GM21825 (cell line): ENCODE measurements around the gene SUV39H1.

Experiments used
- ATAC-seq: cut with Tn5 transposase; IDR thresholded peaks from one replicate; pipeline ENCODE4 v1.9.1; 2021; ENCODE audit warnings: mild to moderate bottlenecking, moderate library complexity; ENCODE audit not compliant: unreplicated experiment

SUV39H1 gene

DNA sequence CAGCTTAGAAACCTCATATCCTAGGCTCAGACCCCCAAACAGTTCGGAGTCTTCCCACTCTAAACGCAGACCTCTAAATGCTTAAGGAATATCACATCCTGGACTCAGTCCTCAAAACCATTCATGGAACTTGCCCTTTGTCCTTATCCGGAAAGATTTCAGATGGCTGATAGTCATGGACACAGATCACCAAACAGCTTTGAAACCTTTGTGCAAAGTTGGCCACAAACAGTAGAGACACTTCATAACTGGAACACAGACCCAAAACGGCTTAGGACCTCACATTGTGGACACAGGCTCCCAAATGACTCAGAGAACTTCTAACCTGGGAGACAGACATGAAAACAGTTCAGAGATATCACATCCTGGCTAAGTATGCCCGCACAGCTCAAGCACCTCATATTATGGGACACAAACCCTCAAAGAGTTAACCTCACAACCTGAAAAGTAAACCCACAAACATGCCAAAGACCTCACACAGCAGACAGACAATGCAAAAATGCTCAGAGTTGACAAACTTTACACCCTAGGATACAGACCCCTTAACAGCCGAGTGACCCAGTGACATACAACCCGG, 15.5 kb downstream of the SUV39H1 start:
- ATAC-seq = no peak

DNA sequence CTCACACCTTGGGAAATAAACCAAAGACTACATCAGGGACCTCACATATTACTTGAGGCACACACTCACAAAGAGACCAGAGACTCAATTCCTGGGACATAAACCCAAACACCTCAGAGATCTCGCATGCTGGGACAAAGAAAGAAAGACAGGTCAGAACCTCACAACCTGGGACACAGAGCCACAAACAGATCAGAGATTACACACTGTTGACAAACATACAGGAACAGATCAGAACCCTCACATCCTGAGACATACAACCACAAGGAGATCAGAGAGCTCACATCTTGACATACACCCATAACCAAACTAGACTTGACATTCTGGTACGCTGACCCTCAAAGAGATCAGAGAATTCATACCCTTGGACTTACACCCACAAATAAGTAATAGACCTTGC, 17.3 kb downstream of the SUV39H1 start:
- ATAC-seq = no peak

DNA sequence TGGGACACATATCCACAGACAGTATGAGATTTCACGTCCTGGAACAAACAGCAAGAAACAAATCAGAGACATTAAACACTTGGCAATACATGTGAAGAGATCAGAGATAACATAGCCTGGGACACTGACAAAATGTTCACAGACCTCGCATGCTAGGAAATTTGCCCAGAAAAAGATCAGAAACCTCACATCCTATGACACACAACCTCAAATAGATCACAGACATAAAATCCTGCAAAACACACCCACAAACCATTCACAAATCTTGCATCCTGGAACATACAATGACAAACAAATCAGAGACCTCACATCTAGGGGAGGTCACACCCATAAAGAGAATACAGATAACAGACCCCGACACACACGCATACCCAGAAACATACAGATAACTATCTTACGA, 18.0 kb downstream of the SUV39H1 start:
- ATAC-seq = no peak

DNA sequence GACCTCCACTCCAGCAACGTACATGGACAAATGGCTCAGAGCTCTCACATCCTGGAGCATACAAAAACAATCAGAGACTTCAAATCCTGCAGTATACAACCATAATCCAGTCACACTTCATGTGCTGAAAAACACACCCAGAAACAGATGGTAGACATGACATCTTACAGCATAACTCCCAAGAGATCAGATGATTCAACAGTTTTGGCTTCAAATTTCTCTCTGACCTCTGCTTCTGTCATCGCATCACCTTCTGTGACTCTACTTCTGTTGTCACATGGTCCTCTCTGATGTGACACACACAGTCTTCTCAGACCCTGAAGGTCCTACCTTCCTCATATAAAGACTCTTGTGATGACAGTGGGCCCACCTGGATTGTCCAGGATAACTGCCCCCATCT, 18.5 kb downstream of the SUV39H1 start:
- ATAC-seq = no peak

DNA sequence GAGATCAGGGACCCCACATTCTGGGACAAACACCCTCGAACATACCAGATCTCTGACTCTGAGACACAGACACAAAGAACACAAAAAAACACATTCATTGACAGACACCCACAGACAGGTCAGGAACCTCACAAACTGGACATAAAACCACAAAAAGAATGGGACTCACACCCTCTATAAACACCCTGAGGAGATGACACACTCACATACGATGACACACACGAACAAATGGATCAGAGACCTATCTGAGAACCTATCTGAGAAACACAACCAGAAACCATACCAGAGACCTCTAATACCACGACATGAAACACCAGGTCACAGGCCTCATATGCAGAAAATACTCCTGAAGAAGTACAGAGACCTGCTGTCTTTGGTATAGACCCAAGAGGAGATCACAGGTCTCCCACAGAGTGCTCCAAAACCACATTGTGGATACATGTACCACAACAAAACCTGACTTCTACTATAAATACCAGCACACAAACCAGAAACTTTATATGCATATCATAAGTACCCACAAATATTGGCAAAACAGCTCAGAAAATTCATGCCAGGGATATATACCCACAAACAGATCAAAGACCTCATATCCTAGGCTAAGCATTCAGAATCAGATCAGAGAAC, 19.5 kb downstream of the SUV39H1 start:
- no peak for ATAC-seq

DNA sequence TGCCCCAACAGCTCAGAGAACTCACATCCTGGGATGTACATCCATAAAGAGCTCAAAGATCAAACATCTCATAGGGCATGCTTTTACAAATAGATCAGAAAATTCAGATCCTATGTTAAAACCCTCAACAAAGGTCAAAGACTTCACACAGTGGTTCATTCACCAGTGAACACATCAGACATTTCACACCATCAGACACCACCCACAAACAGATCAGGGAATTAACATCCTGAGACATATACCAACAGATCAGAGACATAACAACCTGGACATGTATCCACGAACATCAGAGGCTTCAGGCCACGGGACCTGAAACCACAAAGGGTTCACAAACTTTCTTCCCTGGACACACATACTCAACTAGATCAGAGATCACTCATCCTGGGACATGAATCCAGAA, 23.4 kb downstream of the SUV39H1 start:
- no peak for ATAC-seq

DNA sequence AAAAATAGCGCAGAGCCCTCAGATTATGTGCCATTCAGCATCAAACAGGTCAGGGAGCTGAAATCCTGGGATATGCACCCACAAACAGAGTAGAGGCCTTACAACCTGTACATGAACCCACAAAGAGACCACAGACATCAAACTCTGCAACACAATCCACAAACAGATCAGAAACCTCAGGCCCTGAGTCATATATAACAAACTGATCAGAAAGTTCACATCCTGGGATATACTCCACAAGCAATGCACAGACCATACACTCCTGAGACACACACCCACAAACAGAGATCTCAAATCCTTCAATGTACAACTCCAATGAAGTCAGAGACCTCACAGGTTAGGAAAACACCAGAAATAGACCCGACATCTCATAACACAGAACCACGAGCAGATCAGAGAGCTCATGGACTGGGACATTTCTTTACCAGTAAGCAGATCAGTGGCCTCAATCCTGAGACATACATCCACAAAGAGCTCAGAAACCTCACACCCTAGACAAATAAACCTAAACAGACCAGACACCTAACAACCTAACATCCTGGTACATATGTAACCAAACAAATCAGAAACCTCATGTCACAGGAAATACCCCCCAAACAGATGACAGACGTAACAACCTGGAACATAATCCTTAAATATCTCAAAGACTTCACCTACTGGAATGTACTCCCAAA, 24.2 kb downstream of the SUV39H1 start:
- ATAC-seq = no peak

DNA sequence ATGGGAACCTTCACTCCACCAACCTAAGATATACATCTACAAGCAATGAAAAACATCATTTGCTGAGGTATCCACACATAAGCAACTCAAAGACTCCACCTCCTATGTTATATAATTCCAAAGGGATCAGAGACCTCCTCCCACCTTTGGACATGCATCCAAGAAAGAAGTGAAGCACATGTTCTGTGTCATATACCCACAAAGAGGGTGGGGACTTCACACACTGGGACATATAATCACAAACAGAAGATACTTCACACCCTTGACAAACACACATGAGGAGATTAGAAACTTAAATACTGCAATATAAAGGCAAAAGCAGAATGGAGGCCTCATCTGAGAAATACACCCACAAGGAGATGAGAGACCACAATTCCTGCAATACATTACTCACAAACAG, 25.4 kb downstream of the SUV39H1 start:
- no peak for ATAC-seq

DNA sequence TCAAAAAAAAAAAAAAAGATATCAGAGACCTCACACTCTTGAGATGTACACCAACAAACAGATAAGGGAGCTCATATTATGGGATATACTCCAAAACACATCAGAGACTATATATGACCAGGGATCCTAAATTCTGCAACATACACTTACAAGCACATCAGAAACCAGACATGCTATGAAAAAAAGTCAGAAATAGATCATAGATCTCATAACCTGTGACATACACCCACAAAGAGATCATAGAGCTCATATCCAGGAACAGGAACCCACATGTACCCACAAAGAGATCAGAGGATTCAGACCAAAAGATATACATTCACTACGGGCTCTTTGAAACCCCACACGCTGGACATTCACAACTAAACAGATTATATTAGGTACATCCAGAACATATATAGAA, 30.1 kb downstream of the SUV39H1 start:
- no peak for ATAC-seq

DNA sequence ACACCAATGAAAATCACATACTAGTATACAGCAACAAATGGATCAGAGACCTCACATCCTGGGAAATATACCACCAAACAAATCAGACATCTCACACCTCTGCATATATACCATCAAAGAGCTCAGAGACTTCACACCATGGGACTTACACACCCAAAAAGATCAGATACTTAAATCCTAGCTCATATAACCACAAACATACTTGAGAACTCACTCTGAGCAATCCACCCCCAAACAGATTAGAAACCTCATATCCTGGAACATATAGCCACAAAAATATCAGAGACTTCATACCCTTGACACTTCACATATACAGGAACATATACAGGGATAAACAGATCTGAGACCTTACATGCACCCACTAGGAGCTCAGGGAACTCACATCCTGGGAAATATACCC, 32.1 kb downstream of the SUV39H1 start:
- ATAC-seq = no peak

DNA sequence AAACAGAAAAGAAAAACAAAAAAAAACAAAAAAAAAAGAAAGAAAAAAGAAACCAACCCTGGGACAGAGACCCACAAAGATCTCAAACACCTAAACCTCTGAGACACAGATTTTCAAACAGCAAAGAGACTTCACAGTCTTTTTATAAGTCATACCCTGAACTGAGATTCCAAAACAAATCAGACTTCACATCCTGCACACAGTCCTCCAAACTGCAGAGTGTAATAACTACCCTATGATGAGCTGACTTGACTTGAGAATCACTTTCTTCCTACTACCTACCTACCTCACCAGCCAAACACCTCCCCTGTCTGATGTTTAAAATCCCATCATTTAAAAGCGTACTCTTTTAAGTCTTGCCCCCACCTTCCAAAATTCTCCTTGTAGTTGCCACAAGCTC, 39.8 kb downstream of the SUV39H1 start:
- no peak for ATAC-seq

DNA sequence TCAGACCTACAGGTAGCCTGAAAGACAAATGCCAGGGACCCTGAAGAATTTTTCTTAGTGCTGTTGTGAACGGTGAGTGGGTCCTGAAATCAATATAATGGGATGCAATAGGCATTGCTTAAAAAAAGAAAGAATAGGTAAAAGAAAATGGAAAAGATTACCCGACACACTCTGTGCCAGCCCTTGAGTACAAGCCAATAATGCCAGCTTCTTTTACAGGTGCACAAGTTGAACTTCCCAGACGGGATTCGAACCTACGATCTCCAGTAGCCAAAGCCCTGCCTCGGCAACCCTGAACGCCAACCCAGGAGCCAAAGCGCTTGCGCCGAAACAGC, 40.3 kb downstream of the SUV39H1 start:
- ATAC-seq = no peak

DNA sequence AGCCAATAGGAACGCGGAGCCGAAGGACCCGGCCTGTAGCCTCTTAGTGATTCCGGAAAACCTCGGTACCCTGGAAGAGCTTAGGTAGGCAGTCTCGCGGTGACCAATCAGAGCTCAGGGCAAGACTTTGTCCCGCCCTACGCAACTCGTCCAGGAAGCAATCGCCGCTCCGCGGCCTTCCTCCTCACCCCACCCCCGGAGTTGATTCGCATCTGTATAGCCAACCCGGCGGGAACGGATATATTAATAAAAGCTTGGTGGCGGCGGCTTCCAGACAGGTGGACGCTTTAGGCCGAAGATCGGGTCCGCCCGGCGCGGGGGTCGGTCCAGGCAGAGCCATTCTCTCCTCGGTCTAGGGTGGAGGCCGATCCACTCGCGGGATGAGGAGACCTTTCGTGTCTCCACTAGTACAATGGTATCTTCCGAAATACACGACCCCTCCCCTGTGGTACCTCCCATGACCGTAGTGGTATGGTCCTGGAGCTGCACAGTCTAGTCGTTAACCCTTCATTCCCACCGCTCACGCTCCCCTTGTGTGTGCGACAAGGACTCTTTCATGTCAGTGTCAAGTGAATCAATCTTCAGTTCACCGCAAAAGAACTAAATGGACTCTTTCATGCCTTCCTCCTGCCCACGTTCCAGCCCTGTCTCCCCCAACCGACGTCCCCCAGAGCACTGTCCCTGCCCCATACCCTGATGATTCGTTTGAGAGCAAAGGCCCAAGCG, 40.8 kb downstream of the SUV39H1 start:
- peak; percentile 96 for ATAC-seq

DNA sequence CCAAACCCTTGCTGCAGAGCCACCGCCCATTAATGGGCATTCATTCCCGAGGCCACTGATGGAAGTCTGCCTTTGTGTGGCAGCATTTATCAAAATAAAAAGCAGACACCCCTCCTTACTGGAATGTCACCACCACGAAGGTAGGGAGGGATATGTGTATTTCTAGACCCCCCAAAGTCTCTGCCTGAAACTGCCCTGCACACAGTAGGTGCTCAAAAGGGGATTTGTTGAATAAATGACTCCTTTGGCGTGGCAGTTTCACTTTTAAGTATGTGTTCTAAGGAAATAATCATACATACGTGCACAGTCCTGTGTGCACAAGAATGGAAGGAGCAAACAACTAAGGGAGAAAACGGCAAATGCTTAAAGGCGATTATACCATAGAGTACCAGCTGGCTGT, 41.4 kb downstream of the SUV39H1 start:
- ATAC-seq = no peak

DNA sequence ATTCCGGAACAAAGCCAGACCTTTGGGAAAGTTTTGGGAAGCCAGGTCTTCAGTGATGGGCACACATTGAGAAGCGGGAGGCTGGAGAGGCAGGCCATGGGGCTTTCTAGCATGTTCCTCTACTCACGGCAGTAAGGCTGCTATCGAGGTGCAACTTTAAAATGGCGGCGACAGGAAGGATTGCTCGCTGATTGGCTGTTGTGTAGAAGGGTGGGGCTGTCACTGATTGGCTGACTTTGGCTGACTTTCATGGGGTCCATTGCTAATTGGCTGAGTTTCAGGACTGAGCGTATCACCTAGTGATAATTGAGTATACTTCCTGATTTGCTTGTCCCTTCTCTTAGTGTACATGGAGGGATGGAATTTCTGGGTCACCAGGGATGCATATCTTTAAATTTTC, 45.3 kb downstream of the SUV39H1 start:
- no peak for ATAC-seq

DNA sequence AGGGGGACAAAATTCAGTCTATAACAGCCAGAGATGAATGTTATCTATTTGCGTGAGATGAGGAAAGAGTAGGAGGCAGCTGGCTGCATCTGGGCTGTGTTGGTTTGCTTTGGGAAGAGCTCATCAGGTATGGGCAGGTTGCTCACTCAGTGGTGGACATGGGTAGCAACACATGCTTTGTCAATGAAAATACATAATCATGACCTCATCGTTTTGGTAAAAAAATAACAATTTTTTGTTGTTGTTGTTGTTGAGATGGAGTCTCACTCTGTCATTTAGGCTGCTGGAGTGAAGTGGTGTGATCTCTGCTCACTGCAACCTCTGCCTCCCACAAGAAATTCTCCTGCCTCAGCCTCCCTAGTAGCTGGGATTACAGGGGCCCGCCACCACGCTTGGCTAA, 48.7 kb downstream of the SUV39H1 start:
- no peak for ATAC-seq

DNA sequence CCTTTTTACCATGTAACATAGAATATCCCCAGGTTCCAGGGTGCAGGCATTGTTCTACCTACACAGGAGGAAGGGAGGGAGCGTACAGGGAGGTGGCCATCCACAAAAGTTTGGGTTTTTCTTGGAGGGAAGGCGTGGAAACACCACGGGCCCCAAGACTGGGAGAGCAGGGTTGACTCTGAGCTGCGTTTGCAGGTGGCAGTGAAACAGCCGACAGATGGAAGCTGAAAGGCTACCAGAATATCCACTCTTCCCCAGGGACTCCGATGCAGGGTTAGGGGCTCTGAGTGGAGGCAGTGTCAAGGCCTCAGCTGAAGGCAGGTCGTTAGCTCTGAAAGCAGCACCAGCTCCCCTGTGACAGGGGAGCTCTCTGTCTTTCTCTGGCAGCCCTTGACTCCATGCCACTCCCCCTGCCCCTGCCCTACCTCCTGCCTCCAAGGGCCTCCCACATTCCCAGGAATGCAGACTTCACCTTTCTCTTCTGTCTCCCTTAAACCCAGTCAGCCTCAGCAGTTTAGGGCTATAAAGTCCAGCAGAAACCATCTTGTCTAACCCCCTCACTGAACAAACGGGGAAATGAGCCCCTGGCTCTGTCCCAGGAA, 51.0 kb downstream of the SUV39H1 start:
- ATAC-seq = no peak

DNA sequence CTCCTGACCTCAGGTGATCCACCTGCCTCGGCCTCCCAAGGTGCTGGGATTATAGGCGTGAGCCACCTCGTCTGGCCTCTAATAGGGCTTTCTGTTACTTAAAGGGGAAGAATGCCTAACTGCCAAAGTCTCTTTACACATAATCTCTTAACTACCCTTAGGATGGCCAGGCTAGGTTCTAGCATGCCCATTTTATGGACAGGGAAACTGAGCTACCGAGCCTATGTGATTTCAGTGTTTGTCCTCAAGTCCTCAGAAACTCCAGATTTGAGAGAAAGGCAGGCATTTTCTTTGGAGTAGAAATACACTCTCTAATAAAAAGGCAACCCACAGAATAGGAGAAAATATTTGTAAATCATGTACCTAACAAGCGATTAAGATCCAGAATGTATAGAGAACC, 52.6 kb downstream of the SUV39H1 start:
- no peak for ATAC-seq

DNA sequence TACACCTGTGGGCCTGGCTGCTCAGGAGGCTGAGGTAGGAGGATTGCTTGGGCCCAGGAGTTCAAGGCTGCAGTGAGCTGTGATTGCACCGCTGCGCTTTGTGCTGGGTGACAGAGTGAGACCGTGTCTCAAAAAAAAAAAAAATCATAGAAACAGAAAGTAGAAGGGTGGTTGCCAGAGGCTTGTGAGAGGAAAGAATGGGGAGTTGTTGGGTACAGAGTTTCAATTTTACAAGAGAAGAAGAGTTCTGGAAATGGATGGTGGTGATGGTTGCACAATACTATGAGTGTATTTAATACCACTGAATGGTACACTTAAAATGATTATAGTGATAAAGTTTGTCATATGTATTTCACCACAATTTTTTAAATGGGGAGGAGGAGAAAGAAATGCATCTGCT, 54.8 kb downstream of the SUV39H1 start:
- no peak for ATAC-seq

DNA sequence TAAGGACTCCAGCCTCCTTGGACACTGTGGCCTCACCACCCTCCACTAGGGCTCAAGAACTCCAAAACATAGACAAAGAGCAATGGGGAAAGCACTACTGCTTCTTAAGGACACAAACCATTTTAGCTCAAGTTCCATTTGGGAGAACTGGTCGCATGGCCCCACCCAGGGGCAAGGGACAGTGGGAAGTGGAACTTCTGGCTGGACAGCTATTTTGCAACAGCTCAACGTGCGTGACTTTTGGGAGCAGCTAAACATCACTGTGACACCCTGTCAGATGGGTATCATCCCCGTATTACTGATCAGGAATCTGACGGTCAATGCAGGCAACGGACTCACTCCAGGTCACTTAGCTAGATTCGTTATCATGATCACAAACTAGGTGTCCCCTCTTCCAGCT, 56.0 kb downstream of the SUV39H1 start:
- ATAC-seq = no peak

DNA sequence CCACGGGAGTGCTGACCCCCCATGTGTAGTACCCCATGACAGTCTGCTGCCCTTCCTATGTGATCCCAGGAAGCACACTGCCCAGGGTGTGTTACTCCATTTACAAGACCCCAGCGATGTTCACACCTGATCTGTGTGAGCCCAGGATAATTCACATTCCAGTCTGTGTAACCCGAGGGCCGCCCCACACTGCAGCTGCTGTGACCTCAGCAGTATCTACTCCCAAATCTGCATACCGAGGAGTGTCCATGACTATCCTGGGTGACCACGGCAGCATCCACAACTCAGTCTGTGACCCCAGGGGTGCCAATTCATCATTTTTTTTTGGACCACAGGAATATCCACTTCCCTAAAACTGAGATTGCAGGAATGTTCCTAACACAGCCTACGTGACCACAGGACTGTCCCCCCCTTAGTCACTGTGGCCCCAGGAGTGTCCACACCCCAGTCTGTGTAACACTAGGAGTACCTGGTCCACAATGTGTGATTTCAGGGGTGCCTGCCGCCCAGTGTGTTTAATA, 57.2 kb downstream of the SUV39H1 start:
- ATAC-seq = no peak

DNA sequence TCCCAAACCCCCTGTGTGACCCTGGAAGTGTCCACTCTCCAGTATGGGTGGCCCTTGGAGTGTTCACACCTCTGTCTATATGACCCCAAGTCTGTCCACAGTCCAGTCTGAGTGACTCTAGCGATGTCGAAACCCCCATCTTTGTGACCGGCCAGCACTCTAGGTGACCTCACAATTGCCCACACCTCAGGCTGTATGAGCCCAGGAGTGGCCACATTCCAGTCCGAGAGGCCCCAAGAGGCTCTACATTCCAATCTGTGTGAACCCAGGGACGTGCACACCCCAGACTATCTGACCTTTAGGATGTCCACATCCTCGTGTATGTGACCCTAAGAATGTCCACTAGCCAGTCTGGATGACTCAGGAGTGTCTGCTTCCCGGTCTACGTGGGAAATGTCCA, 57.7 kb downstream of the SUV39H1 start:
- ATAC-seq = no peak
